Mucosa of stomach (tissue), 1 donor: ENCODE data around the gene CTTN.

Experiments used
- H3K27me3 ChIP-seq: one replicate; pipeline ENCODE4 v1.7.0; 2013; ENCODE audit warnings: mild to moderate bottlenecking, low read length; ENCODE audit not compliant: control insufficient read depth, insufficient read depth
- H3K36me3 ChIP-seq: one replicate; pipeline ENCODE4 v1.7.0; 2013; ENCODE audit warnings: low read length; ENCODE audit not compliant: control insufficient read depth, insufficient read depth
- H3K4me1 ChIP-seq: one replicate; pipeline ENCODE4 v1.7.0; 2013; ENCODE audit warnings: mild to moderate bottlenecking, low read length; ENCODE audit not compliant: control insufficient read depth, insufficient read depth
- H3K4me3 ChIP-seq: one replicate; pipeline ENCODE4 v1.7.0; 2013; ENCODE audit warnings: low read length
- H3K9ac ChIP-seq: one replicate; pipeline ENCODE4 v1.7.0; 2013; ENCODE audit warnings: mild to moderate bottlenecking, low read length, moderate library complexity
- H3K9me3 ChIP-seq: one replicate; pipeline ENCODE4 v1.7.0; 2013; ENCODE audit warnings: mild to moderate bottlenecking, low read length, moderate library complexity; ENCODE audit not compliant: control insufficient read depth
- donor health status: Pancreatic carcinoma.

Gene CTTN

DNA sequence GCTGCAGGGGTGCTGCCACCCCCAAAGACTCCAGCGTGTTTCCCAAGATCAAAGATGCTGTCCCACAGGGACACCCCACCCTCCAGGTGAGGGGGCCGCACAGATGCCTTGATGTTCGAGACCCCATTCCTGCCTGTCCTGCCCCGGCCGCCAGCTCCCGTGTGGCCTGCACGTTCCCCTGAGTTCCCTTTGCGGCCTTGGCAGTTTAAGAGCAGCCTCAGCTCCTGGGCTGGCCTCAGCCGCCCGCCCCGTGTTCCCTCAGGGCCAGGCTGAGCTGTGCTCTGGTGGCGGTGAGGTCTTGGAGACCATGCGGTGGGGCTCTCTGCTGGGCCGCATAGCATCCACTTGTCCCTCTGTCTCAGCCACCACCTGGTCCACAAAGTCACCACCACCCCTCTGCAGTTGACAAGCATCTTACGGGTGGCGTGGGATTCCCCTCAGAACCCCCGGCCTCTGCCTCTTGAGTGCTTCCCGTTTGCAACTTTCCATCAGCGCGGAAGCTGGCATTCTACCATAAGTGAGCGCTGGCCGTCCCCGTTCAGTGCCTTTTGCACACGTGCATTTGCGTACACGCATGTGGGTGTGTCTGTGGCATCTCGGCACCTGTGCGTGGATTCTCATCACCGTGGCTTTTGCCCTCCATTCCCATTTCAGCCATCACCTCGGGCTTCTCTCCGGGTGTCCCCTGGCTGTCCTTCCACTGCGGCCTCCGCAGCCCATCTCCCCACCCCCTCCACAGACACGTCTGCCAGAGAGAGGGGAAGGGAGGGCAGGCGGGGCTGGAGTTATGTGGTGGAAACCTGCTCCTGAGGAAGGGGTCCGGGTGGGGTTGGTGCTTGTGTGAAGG, 35.9 kb downstream of the CTTN start:
- Histone ChIP-seq H3K36me3 (peaks cover 15% of the 10 kb centered on the region), H3K4me1 (no peaks in the 10 kb centered on the region), H3K9me3 (no peaks in the 10 kb centered on the region), H3K4me3 (no peak overlapping the region), H3K27me3 (no peaks in the 10 kb centered on the region), H3K9ac (no peak overlapping the region)

DNA sequence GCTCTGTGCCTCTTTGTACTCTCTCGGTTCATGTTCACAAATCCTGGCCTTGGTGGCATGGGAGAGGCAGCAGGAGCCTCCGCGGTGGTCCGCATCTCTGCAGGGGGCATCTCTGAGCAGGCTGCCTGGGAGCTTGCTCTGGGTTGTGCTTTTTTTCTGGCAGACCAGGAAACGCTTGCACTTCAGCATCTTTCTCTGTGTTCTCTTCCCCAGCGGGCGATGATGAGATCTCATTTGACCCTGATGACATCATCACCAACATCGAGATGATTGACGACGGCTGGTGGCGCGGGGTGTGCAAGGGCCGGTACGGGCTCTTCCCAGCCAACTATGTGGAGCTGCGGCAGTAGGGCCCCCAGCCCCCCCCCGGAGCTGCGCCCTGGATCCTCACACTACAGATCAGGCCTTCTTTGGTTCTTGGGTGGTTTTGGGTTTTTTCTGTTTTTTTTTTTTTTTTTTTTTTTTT, 36.5 kb downstream of the CTTN start:
- H3K4me3 ChIP-seq = no peak overlapping the region
- H3K27me3 ChIP-seq = no peaks in the 10 kb centered on the region
- no peaks in the 10 kb centered on the region for H3K4me1 ChIP-seq
- H3K9me3 ChIP-seq = no peaks in the 10 kb centered on the region
- H3K36me3 ChIP-seq = peaks cover 12% of the 10 kb centered on the region
- no peak overlapping the region for H3K9ac ChIP-seq

DNA sequence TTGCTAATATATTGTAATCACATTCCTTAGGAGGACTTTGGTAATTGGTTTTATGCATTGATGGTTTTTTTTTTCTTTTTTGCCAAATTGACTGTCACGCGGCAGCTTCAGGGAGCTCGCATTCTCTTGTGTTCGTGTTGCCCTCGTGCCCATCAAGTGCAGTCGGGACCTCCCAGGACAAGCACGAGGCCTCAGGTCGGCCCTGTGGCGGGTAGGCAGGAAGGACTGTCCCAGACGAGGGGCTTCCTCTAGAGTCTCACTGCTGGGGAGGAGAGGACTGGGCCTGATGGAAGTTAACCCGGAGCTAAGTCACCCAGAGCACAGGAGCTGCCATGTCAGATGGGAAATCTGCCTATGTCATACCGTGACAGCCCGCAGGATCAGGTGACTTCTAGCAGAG, 37.0 kb downstream of the CTTN start:
- no peaks in the 10 kb centered on the region for H3K9me3 ChIP-seq
- H3K4me3 ChIP-seq = no peak overlapping the region
- H3K27me3 ChIP-seq = no peaks in the 10 kb centered on the region
- H3K9ac ChIP-seq = no peak overlapping the region
- H3K36me3 ChIP-seq = peaks cover 8% of the 10 kb centered on the region
- no peaks in the 10 kb centered on the region for H3K4me1 ChIP-seq

DNA sequence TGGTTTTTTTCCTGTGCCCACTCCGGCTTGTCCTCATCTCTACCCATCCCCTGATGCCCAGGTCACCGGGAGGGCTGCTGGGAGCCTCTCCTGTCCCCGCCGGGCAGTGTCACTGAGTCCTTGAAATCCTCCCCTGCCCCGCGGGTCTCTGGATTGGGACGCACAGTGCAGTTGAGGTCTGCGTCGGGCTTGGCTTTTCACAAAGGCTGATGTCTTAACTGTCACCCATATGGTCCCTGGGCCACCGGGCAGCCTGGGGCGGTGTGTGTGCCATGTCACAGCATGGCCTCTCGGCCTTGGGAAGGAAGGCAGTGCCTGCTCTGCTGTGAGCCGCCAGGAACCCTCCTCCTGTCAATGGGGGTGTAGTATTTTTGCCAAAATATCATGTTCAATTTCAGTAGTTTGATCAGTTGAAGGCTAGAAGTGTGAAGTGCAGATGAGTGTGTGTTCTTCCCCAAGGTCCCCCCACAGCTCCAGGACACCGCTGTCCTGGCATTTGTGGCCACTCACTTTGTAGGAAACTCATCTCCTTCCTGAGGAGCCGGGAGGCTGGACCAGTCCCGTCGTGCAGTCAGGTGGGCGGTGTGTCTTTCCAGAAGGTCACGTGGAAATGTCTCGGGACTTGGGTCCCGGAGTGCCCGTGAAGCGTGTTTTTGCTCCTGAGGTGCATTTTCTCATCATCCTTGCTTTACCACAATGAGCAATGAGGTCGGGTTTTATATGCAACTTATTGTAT, 37.6 kb downstream of the CTTN start:
- H3K27me3 ChIP-seq = no peaks in the 10 kb centered on the region
- no peaks in the 10 kb centered on the region for H3K4me1 ChIP-seq
- no peak overlapping the region for H3K4me3 ChIP-seq
- H3K9me3 ChIP-seq = no peaks in the 10 kb centered on the region
- no peak overlapping the region for H3K9ac ChIP-seq
- H3K36me3 ChIP-seq = peaks cover 8% of the 10 kb centered on the region

DNA sequence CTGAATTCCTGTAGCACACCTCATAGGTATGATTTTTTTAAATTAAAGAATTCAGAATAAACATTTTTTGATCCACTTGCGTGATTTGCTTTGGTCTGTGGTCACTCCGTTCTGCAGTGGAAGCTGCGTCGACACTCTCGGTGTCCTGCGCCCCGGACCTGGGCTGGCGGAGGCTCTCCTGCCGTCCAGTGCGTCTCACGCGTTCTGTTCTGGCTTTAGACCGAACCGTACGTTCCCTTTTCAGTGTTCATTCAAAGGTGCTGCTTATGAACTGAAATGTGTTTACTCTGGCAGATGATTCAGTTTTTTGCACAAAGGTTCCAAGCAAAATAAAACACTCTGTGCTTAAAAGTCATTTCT, 38.2 kb downstream of the CTTN start:
- no peak overlapping the region for H3K9ac ChIP-seq
- H3K9me3 ChIP-seq = no peaks in the 10 kb centered on the region
- H3K4me3 ChIP-seq = no peak overlapping the region
- no peaks in the 10 kb centered on the region for H3K27me3 ChIP-seq
- peaks cover 8% of the 10 kb centered on the region for H3K36me3 ChIP-seq
- no peaks in the 10 kb centered on the region for H3K4me1 ChIP-seq

DNA sequence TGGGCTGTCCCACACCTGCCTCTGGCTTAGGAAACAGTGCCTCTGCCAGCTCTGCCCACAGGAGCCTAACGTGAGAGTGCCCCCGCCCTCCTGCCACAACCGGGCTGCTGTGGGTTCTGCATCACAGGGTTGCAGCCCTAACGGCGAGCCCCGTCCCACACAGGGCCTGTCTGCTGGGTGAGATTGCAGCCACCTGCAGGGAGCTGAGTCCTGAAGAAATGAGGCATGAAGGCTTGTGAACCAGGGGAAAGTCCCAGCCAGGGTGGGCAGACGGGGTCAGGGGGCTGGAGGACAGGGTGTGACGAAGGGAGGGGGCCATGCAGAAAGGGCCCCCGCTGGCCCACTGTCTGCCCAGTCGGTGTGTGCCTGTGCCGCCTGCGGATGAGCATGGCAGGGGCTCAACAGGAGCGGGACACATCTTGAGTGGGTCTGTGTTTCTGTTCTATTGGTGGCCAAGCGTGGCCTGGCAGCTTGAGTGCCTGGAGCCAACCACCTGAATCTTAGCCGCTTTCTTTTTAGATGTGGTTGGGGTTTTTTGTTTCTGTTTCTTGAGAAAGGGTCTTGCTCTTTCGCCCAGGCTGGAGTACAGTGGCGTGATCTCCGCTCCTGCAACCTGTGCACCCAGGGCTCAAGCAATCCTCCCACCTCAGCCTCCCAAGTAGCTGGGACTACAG, 38.9 kb downstream of the CTTN start:
- no peaks in the 10 kb centered on the region for H3K9me3 ChIP-seq
- H3K4me1 ChIP-seq = no peaks in the 10 kb centered on the region
- H3K4me3 ChIP-seq = no peak overlapping the region
- no peak overlapping the region for H3K9ac ChIP-seq
- H3K36me3 ChIP-seq = peaks cover 8% of the 10 kb centered on the region
- no peaks in the 10 kb centered on the region for H3K27me3 ChIP-seq

DNA sequence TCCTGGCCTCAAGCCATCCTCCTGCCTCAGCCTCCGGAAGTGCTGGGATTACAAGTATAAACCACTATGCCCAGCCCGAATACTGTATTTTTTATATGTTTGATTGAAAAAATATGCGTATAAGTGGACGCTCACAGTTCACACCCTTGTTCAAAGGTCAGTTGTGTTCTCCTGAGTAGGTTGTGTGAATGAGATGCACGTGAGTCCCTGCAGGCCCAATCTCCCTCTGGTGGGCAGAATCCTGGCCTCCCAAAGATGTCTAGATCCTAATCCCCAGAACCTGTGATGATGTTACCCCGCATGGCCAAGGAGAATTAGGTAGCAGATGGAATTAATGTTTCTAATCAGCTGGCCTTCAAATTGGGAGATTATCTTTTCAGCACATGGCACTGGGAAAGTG, 41.9 kb downstream of the CTTN start:
- H3K36me3 ChIP-seq = no peaks in the 10 kb centered on the region
- no peak overlapping the region for H3K4me3 ChIP-seq
- no peak overlapping the region for H3K9ac ChIP-seq
- no peaks in the 10 kb centered on the region for H3K4me1 ChIP-seq
- H3K9me3 ChIP-seq = no peaks in the 10 kb centered on the region
- peaks cover 2% of the 10 kb centered on the region for H3K27me3 ChIP-seq

DNA sequence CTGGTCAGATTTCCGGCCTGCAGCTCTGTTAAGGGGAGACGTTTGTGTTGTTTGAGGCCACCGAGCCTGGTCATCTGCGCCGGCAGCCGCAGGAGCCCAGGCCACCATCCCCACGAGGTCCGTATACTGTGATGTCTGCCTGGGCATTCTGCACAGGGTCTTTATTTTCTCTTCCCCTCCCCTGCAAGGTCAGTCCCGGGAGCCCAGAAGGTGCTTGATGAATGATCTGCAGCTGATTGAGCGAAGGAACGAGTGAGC, 45.4 kb downstream of the CTTN start:
- no peaks in the 10 kb centered on the region for H3K36me3 ChIP-seq
- H3K27me3 ChIP-seq = peaks cover 2% of the 10 kb centered on the region
- H3K4me3 ChIP-seq = no peak overlapping the region
- no peaks in the 10 kb centered on the region for H3K4me1 ChIP-seq
- no peaks in the 10 kb centered on the region for H3K9me3 ChIP-seq
- no peak overlapping the region for H3K9ac ChIP-seq

DNA sequence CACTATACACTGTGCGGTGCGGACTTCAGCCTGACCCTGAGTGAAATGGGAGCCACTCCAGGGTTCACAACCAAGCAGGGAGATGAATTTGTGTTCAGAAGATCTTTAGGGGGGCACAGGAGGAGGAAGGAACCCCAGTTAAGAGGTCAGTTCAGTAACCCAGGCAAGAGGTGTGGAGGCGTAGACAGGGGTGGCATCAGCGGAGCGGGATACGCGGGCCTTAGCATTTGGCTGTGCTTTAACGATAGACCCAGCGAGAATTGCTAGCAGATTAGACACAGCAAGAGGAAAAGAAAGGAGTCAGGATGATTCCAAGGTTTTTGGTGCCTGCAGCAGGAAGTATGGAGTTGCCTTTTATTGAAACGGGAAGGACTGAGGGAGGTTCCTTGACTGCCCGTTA, 46.8 kb downstream of the CTTN start:
- H3K4me1 ChIP-seq = no peaks in the 10 kb centered on the region
- no peak overlapping the region for H3K4me3 ChIP-seq

DNA sequence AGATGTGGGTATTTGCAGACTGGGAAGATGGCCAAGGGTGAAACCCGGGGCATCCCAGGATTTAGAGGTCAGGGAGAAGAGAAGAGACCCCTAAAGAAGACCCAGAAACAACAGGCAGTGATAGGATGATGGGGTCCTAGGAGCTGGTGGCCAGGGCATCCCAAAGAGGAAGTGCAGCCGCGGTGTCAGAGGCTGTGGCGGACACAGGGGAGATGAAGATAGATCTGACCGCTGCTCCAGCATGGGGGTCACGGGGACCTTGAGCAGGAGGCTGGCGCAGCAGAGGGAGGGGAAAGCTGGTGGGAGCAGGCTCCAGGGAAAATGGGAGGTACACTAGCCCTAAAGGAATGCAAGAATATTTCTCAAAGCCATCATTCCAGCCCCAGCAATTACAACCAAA, 47.3 kb downstream of the CTTN start:
- Histone ChIP-seq H3K4me1 (no peaks in the 10 kb centered on the region), H3K36me3 (no peaks in the 10 kb centered on the region), H3K9me3 (peaks cover 7% of the 10 kb centered on the region), H3K9ac (no peak overlapping the region), H3K4me3 (no peak overlapping the region), H3K27me3 (peaks cover 2% of the 10 kb centered on the region)

More for the DNA sequence above, 46.8 kb downstream of the CTTN start:
- Histone ChIP-seq H3K9me3 (peaks cover 7% of the 10 kb centered on the region), H3K27me3 (peaks cover 2% of the 10 kb centered on the region), H3K36me3 (no peaks in the 10 kb centered on the region), H3K9ac (no peak overlapping the region)

DNA sequence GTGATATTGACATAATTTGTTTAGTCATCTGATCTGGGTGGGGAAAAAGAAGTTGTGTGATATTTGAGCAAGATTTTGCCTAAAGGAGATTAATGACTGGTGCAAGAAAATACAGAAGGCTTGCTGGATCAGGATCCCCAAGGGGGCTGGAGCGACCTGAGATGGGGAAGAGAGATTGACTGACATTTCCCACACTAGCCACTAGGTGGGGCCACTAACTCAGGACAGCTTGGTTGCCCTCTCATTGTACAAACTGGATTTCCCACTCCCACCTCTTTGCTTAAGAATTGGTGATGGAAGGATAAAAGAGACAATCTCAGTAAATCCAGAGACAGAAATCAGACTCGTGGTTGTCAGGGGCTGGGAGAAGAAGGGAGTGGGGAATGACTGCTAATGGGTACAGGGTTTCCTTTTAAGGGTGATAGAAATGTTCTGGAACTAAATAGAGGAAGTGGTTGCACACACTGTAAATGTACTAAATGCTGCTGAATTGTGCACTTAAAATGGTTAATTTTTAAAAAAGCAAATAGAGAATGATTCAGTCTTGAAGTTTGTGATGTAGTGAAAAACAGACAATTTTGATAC, 50.7 kb downstream of the CTTN start:
- H3K4me3 ChIP-seq = no peak overlapping the region
- no peak overlapping the region for H3K9ac ChIP-seq
- H3K9me3 ChIP-seq = peaks cover 7% of the 10 kb centered on the region
- no peaks in the 10 kb centered on the region for H3K27me3 ChIP-seq
- no peaks in the 10 kb centered on the region for H3K4me1 ChIP-seq
- no peaks in the 10 kb centered on the region for H3K36me3 ChIP-seq

DNA sequence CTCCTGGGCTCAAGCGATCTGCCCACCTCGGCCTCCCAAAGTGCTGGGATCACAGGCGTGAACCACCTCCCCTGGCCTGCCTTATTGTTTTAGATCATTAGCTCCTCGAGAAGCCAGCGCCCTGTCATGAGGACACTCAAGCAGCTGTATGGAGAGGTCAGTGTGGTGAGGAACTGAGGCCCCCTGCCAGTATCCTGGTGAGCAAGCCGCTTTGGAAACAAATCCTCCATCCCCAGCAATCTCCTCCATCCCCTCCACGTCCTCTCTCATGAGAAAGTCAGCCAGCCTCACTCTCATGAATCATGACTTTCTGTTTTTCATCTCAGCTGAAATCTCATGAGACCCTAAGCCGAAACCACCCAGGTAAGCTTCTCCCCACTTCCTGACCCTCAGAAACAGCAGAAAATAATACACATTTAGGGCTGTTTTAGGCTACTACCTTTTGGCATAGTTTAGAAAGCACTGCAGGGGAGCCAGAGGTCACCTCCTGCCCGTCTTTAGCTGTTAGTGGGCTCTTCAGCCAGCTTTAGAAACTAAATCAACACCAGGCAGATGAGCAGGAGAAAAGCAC, 56.0 kb downstream of the CTTN start:
- H3K4me1 ChIP-seq = no peaks in the 10 kb centered on the region
- H3K36me3 ChIP-seq = no peaks in the 10 kb centered on the region
- H3K9ac ChIP-seq = no peak overlapping the region
- H3K4me3 ChIP-seq = no peak overlapping the region
- H3K9me3 ChIP-seq = peaks cover 7% of the 10 kb centered on the region
- H3K27me3 ChIP-seq = no peaks in the 10 kb centered on the region
